Brain microvascular endothelial cell (primary cell): Measurements from ENCODE around the gene ISX.

ENCODE experiments used
- DNase-seq: peaks from one replicate; pipeline ENCODE4 v3.0.0-alpha.2; 2020
- H3K27ac ChIP-seq: fragments of 250-450 bp; sonication (Bioruptor Pico); 2 replicates; pipeline ENCODE4 v1.5.1; 2020; ENCODE audit warnings: mild to moderate bottlenecking, moderate library complexity
- H3K27me3 ChIP-seq: fragments of 250-450 bp; sonication (Bioruptor Pico); replicated peaks from 2 replicates; pipeline ENCODE4 v1.5.1; 2020; ENCODE audit warnings: mild to moderate bottlenecking
- H3K36me3 ChIP-seq: fragments of 250-450 bp; sonication (Bioruptor Pico); replicated peaks from 2 replicates; pipeline ENCODE4 v1.5.1; 2020; ENCODE audit warnings: mild to moderate bottlenecking
- H3K4me3 ChIP-seq: 2 replicates; pipeline ENCODE4 v1.5.1; 2011; ENCODE audit warnings: low read depth, mild to moderate bottlenecking, control low read depth, low read length, moderate library complexity
- CTCF ChIP-seq: IDR thresholded peaks from 2 replicates; pipeline ENCODE4 v1.5.1; 2011; ENCODE audit warnings: low read depth, mild to moderate bottlenecking, moderate library complexity, low read length, control low read depth, inconsistent platforms; ENCODE audit errors: missing control alignments
- in situ Hi-C: cut with HindIII; loops from 2 replicates; pipeline ENCODE4 v1.10.0; 2017; ENCODE audit warnings: low sequenced_read_pairs, low pct_ligation_motif_present

Gene ISX

GRCh38 chr22:35065796-35066218, at the start of gene ISX:
TSS of gene ISX (plus strand) at chr22:35066158. CDS start at chr22:35067088, 930 bp downstream.
- H3K27ac ChIP-seq = no peak within 1 kb of the TSS
- in situ Hi-C loops = no loop called here
- H3K4me3 ChIP-seq = no peak within 1 kb of the TSS
- no peak for TF ChIP-seq CTCF
- no peak for DNase-seq
- no peaks in the 10 kb centered on the region for H3K27me3 ChIP-seq
- no peaks in the 10 kb centered on the region for H3K36me3 ChIP-seq

DNA sequence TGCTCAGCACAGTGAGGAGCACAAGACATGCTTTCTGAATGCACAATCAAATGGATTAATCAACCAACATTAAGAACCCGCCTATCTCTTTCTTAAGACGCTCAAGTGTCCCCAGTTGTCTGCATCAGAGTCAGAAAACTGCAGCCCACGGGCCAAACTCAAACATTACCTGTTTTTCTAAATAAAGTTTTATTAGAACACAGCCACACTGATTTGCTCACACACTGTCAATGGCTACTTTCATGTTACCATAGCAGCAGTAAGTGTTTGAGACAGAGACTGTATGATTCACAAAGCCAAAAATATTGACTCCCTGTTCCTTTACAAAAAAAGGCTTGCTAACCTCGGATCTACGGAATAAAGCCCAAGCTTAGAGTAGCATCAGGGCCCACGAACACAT, 49.0 kb upstream of the ISX start:
- no peak for TF ChIP-seq CTCF
- no peak overlapping the region for H3K4me3 ChIP-seq
- H3K27ac ChIP-seq = no peak overlapping the region
- no peak for DNase-seq
- no peaks in the 10 kb centered on the region for H3K27me3 ChIP-seq
- H3K36me3 ChIP-seq = no peaks in the 10 kb centered on the region
- in situ Hi-C loops = no loop called here

DNA sequence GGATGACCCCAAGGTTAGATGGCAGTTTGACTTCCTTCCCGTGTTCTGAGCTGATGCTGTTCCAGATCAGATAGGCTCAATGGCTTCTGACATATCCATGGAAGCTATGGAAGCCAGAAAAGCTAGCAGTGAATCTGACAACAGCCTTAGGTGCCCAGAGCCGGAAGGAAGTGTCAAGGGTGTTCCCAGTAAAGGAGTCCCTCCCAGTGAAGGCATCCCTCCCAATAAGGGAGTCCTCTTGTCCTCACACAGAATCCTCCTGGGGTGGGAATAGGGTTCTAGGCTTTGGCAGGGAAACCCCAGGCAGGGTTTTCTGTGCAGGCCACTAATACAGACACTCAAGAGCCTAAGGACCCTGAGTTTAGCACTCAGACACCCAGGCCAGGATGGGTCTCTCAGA, 47.0 kb upstream of the ISX start:
- H3K27me3 ChIP-seq = no peaks in the 10 kb centered on the region

GRCh38 chr22:35020517-35020916, 45.4 kb upstream of the ISX start:
- no peaks in the 10 kb centered on the region for H3K36me3 ChIP-seq
- H3K27ac ChIP-seq = no peak overlapping the region
- TF ChIP-seq CTCF = no peak
- in situ Hi-C loops = no loop called here
- no peaks in the 10 kb centered on the region for H3K27me3 ChIP-seq
- no peak for DNase-seq
- H3K4me3 ChIP-seq = no peak overlapping the region

More for the DNA sequence above, 47.0 kb upstream of the ISX start:
- no peak for DNase-seq
- no peak for TF ChIP-seq CTCF
- no peak overlapping the region for H3K27ac ChIP-seq
- no peaks in the 10 kb centered on the region for H3K36me3 ChIP-seq
- in situ Hi-C loops = no loop called here
- no peak overlapping the region for H3K4me3 ChIP-seq

DNA sequence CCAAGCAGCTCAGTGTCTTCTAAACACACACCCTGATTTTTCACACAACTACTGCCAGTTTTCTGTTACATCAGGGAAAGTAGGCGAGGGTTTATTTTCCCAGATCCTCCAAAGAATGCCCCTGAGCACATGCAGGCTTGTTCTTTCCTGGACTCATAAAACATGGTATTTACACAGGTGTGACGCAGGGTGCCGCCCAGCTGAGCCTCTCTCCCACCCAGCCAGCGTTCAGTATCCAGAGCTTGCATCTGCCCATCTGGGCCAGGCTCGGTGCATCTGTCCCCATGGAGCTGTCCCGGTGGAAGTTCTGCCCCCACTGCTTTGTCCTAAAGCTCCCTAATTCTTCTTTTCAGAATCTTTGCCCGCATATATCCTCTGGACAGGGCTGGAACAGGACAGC, 44.8 kb upstream of the ISX start:
- Histone ChIP-seq H3K36me3 (no peaks in the 10 kb centered on the region), H3K27me3 (no peaks in the 10 kb centered on the region), H3K4me3 (no peak overlapping the region), H3K27ac (no peak overlapping the region)
- in situ Hi-C loops = no loop called here
- no peak for DNase-seq
- TF ChIP-seq CTCF = no peak

- Histone ChIP-seq H3K27me3 (no peaks in the 10 kb centered on the region), H3K27ac (no peak overlapping the region), H3K36me3 (no peaks in the 10 kb centered on the region), H3K4me3 (no peak overlapping the region)
- TF ChIP-seq CTCF = no peak
- in situ Hi-C loops = no loop called here
- DNase-seq = no peak
These were observed 43.7 kb upstream of the ISX start for GRCh38 chr22:35022291-35022690.
